Endodermal cell (in vitro differentiated cells): ENCODE data around the gene CA14. TPM values are rescaled to one million over a fixed set of nuclear protein-coding genes. Genes with fewer than 3 reads are reported as not detected.
"Not testable (repeated sequence)": the region's sequence is repeated elsewhere in the genome, so short reads cannot be mapped to it uniquely, and the experiment has no call there.

Experiments used
- DNase-seq: peaks from one replicate; pipeline ENCODE4 v3.0.0-alpha.2; 2017
- H3K27ac ChIP-seq: 2 replicates; pipeline ENCODE4 v1.5.1; 2013; ENCODE audit warnings: mild to moderate bottlenecking, low read depth, low read length, moderate library complexity
- H3K27me3 ChIP-seq: 2 replicates; pipeline ENCODE4 v1.6.1; 2013; ENCODE audit warnings: mild to moderate bottlenecking, low read length, moderate library complexity; ENCODE audit not compliant: insufficient read depth, control insufficient read depth, poor library complexity, severe bottlenecking
- H3K36me3 ChIP-seq: 2 replicates; pipeline ENCODE4 v1.7.0; 2013; ENCODE audit warnings: mild to moderate bottlenecking, low read length, moderate library complexity; ENCODE audit not compliant: control insufficient read depth, insufficient read depth
- H3K4me1 ChIP-seq: one replicate; pipeline ENCODE4 v1.7.0; 2013; ENCODE audit warnings: low read length; ENCODE audit not compliant: control insufficient read depth, insufficient read depth
- H3K4me3 ChIP-seq: 2 replicates; pipeline ENCODE4 v1.5.1; 2013; ENCODE audit warnings: mild to moderate bottlenecking, low read length, moderate library complexity
- H3K9ac ChIP-seq: 2 replicates; pipeline ENCODE4 v1.6.1; 2013; ENCODE audit warnings: mild to moderate bottlenecking, low read length, moderate library complexity; ENCODE audit not compliant: poor library complexity, severe bottlenecking; ENCODE audit errors: extremely low read depth
- H3K9me3 ChIP-seq: 2 replicates; pipeline ENCODE4 v1.6.1; 2013; ENCODE audit warnings: mild to moderate bottlenecking, low read length, moderate library complexity; ENCODE audit not compliant: control insufficient read depth
- H3K27ac Mint-ChIP-seq: 2 replicates; pipeline ENCODE4 v1.8.0; 2020; ENCODE audit warnings: mixed read lengths
- H3K27me3 Mint-ChIP-seq: 2 replicates; pipeline ENCODE4 v1.8.0; 2021; ENCODE audit warnings: mild to moderate bottlenecking, mixed read lengths; ENCODE audit not compliant: insufficient read depth
- H3K36me3 Mint-ChIP-seq: 2 replicates; pipeline ENCODE4 v1.8.0; 2020; ENCODE audit warnings: low read depth, mixed read lengths
- H3K4me1 Mint-ChIP-seq: 2 replicates; pipeline ENCODE4 v1.8.0; 2020; ENCODE audit warnings: mixed read lengths
- H3K4me3 Mint-ChIP-seq: 2 replicates; pipeline ENCODE4 v1.8.0; 2020; ENCODE audit warnings: mild to moderate bottlenecking, moderate library complexity, mixed read lengths
- H3K9me3 Mint-ChIP-seq: 2 replicates; pipeline ENCODE4 v1.8.0; 2020; ENCODE audit warnings: mild to moderate bottlenecking, mixed read lengths
- CTCF ChIP-seq: fragments of 200-600 bp; sonication (generic); conservative IDR thresholded peaks from 2 replicates; pipeline ENCODE4 v1.5.0; 2021; ENCODE audit warnings: antibody characterized with exemption, mild to moderate bottlenecking
- WGBS, 2 experiments: methylation state at CpG; one replicate each; pipeline versions ENCODE4 v1.1.5 to v1.1.7; 2013; ENCODE audit warnings: missing lambda C conversion rate in 2 of 2, mixed read lengths in 1 of 2; ENCODE audit not compliant: insufficient coverage in 1 of 2, insufficient read length in 1 of 2; 5-methylcytosine and 5-hydroxymethylcytosine counted together
- total RNA-seq, 2 donors: library from RNA; stranded (reverse); fragmentation: NEBNext Ultra II Directional in 1 of 2; extraction: Animal tissue kit (Norgen Biotek cat#: 25700) in 1 of 2; gene quantifications; 2 replicates in 1 of 2; 3 replicates in 1 of 2; pipeline ENCODE4 v1.2.1, GENCODE V29; 2021

Gene CA14
- total RNA-seq, 2 donors from 2014 or later = 53.3 to 54.0 TPM

GRCh38 chr1:150235294-150235851 is 22.2 kb upstream of the CA14 start:
- H3K9me3 Mint-ChIP-seq = no peaks in the 10 kb centered on the region
- H3K27me3 Mint-ChIP-seq = peaks cover 2% of the 10 kb centered on the region
- peak overlapping the region; percentile 89 for H3K4me3 ChIP-seq
- H3K4me1 ChIP-seq = no peaks in the 10 kb centered on the region
- H3K36me3 Mint-ChIP-seq = peaks cover 13% of the 10 kb centered on the region
- H3K9me3 ChIP-seq = no peaks in the 10 kb centered on the region
- peak overlapping the region; percentile 79 for H3K9ac ChIP-seq
- H3K27ac Mint-ChIP-seq = no peak overlapping the region
- 0% methylated on average over 2 to 25 of the region's 27 CpGs for WGBS, 2 experiments
- H3K27ac ChIP-seq = peak overlapping the region; percentile 83
- H3K4me3 Mint-ChIP-seq = no peak overlapping the region
- no peak for DNase-seq
- H3K27me3 ChIP-seq = no peaks in the 10 kb centered on the region
- peaks cover 13% of the 10 kb centered on the region for H3K36me3 ChIP-seq
- no peak for TF ChIP-seq CTCF
- peaks cover 15% of the 10 kb centered on the region for H3K4me1 Mint-ChIP-seq

GRCh38 chr1:150235852-150236613 is 21.5 kb upstream of the CA14 start, which contains the start of gene ANP32E:
Gene ANP32E, minus strand, starts transcription at chr1:150236112. Its CDS starts 326 bp downstream, at chr1:150235786.
- peak; percentile 97 for DNase-seq
- H3K27me3 Mint-ChIP-seq = peaks cover 4% of the 10 kb centered on the region
- peak; percentile 52 for TF ChIP-seq CTCF
- H3K36me3 ChIP-seq = peaks cover 7% of the 10 kb centered on the region
- H3K4me3 Mint-ChIP-seq = no peak within 1 kb of the TSS
- H3K9me3 ChIP-seq = no peaks in the 10 kb centered on the region
- WGBS, 2 experiments = 0 to 1% methylated on average over 16 to 31 of the region's 33 CpGs
- peak within 1 kb of the TSS; percentile 89 for H3K27ac Mint-ChIP-seq
- H3K4me1 ChIP-seq = no peaks in the 10 kb centered on the region
- H3K4me1 Mint-ChIP-seq = peaks cover 15% of the 10 kb centered on the region
- peak within 1 kb of the TSS; percentile 87 for H3K27ac ChIP-seq
- H3K36me3 Mint-ChIP-seq = peaks cover 6% of the 10 kb centered on the region
- H3K9me3 Mint-ChIP-seq = no peaks in the 10 kb centered on the region
- H3K4me3 ChIP-seq = peak within 1 kb of the TSS; percentile 89
- H3K9ac ChIP-seq = peak within 1 kb of the TSS; percentile 79
- H3K27me3 ChIP-seq = no peaks in the 10 kb centered on the region

GRCh38 chr1:150236614-150237100 is 20.9 kb upstream of the CA14 start:
- Histone ChIP-seq H3K36me3 (peaks cover 2% of the 10 kb centered on the region), H3K27me3 (no peaks in the 10 kb centered on the region), H3K4me1 (no peaks in the 10 kb centered on the region), H3K4me3 (peak overlapping the region; percentile 89), H3K9me3 (no peaks in the 10 kb centered on the region), H3K27ac (peak overlapping the region; percentile 87), H3K9ac (peak overlapping the region; percentile 79)
- H3K9me3 Mint-ChIP-seq = no peaks in the 10 kb centered on the region
- H3K36me3 Mint-ChIP-seq = peaks cover 2% of the 10 kb centered on the region
- peaks cover 4% of the 10 kb centered on the region for H3K27me3 Mint-ChIP-seq
- no peak for TF ChIP-seq CTCF
- no peak for DNase-seq
- no peak overlapping the region for H3K4me3 Mint-ChIP-seq
- WGBS, 2 experiments = 41 to 46% methylated on average over 8 to 10 of the region's 10 CpGs
- no peak overlapping the region for H3K27ac Mint-ChIP-seq
- peaks cover 15% of the 10 kb centered on the region for H3K4me1 Mint-ChIP-seq

- H3K4me3 ChIP-seq = peak overlapping the region; percentile 89
- DNase-seq = peak; percentile 35
- H3K36me3 Mint-ChIP-seq, H3K27me3 Mint-ChIP-seq, H3K36me3 ChIP-seq, H3K4me3 Mint-ChIP-seq, H3K9me3 ChIP-seq, H3K27me3 ChIP-seq, H3K9ac ChIP-seq, H3K4me1 ChIP-seq, H3K27ac Mint-ChIP-seq, H3K27ac ChIP-seq, H3K9me3 Mint-ChIP-seq: not testable (repeated sequence)
- H3K4me1 Mint-ChIP-seq = peaks cover 15% of the 10 kb centered on the region
- 94 to 97% methylated on average over 13 of the region's 13 CpGs for WGBS, 2 experiments
Measured at GRCh38 chr1:150237176-150237575, 20.4 kb upstream of the CA14 start.
